ENCODE data around the gene CD300E.

Gene CD300E

GRCh38 chr17:74603037-74603635 is 20.4 kb downstream of the CD300E start:
- Mint-ChIP-seq H3K4me1 (no peaks in the 10 kb centered on the region), H3K4me3 (no peak overlapping the region), H3K9me3 (no peaks in the 10 kb centered on the region), H3K36me3 (ENCODE audit: low read depth) (no peaks in the 10 kb centered on the region), H3K27ac (no peak overlapping the region), H3K27me3 (ENCODE audit: low read depth, poor library complexity) (peaks cover 61% of the 10 kb centered on the region)
- no peak for DNase-seq
- TF ChIP-seq CTCF (IDR thresholded peaks at IDR 0.05), result no peak

DNA sequence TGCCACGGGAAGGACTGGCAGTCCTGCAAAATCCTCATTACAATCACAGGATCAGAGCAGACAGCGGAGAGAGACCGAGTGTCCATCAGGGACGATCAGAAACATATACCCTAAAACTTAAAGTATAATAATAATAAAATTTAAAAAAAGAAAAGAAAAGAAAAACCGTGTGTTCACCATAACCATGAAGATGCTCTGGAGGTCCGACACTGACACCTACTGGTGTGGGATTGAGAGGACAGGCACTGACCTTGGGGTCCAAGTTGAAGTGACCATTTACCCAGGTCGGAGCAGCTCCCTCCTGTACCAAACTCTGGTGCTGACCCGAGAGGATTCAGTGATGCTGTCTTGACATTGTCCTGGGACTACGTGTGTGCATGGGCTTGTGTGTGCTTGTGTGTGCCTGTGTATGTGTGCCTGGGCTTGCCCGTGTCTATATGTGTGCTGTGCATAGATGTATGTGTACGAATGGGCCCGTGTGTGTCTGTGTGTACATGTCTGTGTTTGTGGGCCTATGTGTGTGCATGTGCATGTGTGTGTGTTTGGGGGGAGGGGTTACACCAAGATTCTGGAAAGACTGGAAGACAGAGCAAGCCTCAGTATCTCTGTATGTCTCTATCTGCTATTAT is 21.5 kb downstream of the CD300E start:
- peak; percentile 58 for DNase-seq
- Mint-ChIP-seq H3K4me1 (no peaks in the 10 kb centered on the region), H3K4me3 (no peak overlapping the region), H3K27me3 (ENCODE audit: low read depth, poor library complexity) (peaks cover 52% of the 10 kb centered on the region), H3K27ac (no peak overlapping the region), H3K36me3 (ENCODE audit: low read depth) (no peaks in the 10 kb centered on the region), H3K9me3 (no peaks in the 10 kb centered on the region)
- peak; percentile 79 for TF ChIP-seq CTCF (IDR thresholded peaks at IDR 0.05)

DNA sequence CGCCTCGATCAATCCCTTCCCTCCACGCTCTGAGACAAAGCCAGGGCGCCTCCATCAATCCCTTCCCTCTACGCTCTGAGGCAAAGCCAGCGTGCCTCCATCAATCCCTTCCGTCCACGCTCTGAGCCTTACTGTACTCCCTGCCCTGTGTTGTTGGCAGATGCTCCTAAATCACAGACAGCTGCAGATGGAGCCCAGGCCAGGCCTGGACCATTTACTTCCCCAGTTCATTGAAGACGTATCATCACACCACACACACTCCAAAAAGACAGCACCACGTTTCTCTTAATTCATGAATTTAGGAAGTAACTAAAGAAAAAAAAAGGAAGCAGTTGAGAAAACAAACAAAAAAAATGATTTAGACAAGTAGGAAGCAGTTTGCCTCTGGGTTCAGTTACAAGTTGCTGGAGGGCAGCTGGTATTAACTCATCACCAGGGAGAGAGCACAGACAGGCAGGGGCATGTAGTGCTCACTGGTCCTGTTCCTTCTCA is 24.0 kb downstream of the CD300E start:
- no peak for DNase-seq
- Mint-ChIP-seq H3K4me3 (no peak overlapping the region), H3K36me3 (ENCODE audit: low read depth) (no peaks in the 10 kb centered on the region), H3K9me3 (no peaks in the 10 kb centered on the region), H3K27me3 (ENCODE audit: low read depth, poor library complexity) (peaks cover 64% of the 10 kb centered on the region), H3K27ac (no peak overlapping the region), H3K4me1 (no peaks in the 10 kb centered on the region)
- TF ChIP-seq CTCF (IDR thresholded peaks at IDR 0.05), result no peak

DNA sequence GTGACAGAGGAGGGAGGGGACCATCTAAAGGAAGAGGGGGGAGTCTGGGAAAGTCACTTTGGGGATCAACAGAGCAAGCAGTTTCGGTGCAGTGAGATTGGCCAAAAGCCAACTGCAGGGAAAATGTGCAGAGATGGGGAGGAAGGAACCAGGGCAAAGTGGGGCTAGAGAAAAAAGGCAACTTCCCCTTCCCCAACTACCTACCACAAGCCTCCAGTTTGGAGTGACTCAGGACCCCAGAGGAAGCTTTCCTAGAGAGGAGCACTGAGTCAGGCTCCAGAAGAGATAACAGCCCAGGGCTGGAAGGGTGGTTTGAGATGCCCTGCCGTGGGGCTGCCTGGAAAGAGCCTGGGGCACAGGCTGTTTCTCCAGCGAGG is 24.5 kb downstream of the CD300E start:
- TF ChIP-seq CTCF (IDR thresholded peaks at IDR 0.05), result no peak
- Mint-ChIP-seq H3K9me3 (no peaks in the 10 kb centered on the region), H3K4me3 (no peak overlapping the region), H3K27ac (no peak overlapping the region), H3K4me1 (no peaks in the 10 kb centered on the region), H3K27me3 (ENCODE audit: low read depth, poor library complexity) (peaks cover 69% of the 10 kb centered on the region), H3K36me3 (ENCODE audit: low read depth) (no peaks in the 10 kb centered on the region)
- no peak for DNase-seq

- H3K9me3 Mint-ChIP-seq, result no peaks in the 10 kb centered on the region
- no peaks in the 10 kb centered on the region for H3K4me1 Mint-ChIP-seq
- H3K27me3 Mint-ChIP-seq (ENCODE audit: low read depth, poor library complexity), result peaks cover 67% of the 10 kb centered on the region
- no peak overlapping the region for H3K27ac Mint-ChIP-seq
- no peak for TF ChIP-seq CTCF (IDR thresholded peaks at IDR 0.05)
- no peak overlapping the region for H3K4me3 Mint-ChIP-seq
- DNase-seq, result no peak
- H3K36me3 Mint-ChIP-seq (ENCODE audit: low read depth), result no peaks in the 10 kb centered on the region
These were observed 25.1 kb downstream of the CD300E start for GRCh38 chr17:74598346-74599022.

All from nephron progenitor cell (in vitro differentiated cells).